Amniotic stem cell (primary cell): ENCODE data around the gene ANP32A.

ENCODE experiments used
- DNase-seq: peaks from one replicate; lab custom pipeline; 2025; lab: John Stamatoyannopoulos, UW

Gene ANP32A

DNA sequence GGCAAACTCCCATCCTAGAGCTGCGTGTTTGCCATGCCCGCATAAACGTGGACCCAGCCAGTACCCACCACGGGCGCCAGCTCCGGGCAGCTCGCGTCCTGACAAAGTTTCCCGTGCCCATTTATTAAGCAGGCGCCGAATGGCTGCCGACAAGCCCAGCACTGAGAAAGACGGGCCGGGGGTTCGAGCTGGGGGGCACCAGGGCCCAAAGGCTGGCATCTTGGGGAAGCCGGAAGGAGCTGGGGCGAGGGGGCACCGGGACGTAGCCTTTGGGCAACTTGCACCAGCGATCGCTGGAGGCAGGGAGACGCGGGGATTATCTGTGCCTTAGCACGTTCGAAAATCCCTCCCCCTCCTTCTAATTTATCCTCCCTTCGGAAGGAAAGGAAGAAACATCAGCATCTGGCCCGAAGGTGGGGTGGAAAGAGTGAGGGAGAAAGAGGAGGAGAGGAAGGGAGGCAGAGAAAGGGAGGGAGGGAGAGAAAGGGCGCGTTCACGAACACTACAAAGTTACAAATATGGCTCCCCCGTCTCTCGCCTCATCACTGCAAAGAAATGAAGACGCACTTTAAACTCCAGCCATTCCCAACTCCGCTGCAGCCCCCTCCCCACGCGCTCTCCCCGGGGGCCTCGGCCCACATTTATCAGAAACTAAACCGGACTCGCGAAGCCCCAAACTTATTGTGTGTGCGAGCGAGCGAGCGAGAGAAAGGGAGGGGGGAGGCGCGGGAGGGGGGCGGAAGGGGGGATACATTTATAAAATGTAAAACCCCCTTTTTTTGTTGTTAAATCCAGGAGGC is 1.0 kb downstream of the ANP32A start:
- no peak for DNase-seq

DNA sequence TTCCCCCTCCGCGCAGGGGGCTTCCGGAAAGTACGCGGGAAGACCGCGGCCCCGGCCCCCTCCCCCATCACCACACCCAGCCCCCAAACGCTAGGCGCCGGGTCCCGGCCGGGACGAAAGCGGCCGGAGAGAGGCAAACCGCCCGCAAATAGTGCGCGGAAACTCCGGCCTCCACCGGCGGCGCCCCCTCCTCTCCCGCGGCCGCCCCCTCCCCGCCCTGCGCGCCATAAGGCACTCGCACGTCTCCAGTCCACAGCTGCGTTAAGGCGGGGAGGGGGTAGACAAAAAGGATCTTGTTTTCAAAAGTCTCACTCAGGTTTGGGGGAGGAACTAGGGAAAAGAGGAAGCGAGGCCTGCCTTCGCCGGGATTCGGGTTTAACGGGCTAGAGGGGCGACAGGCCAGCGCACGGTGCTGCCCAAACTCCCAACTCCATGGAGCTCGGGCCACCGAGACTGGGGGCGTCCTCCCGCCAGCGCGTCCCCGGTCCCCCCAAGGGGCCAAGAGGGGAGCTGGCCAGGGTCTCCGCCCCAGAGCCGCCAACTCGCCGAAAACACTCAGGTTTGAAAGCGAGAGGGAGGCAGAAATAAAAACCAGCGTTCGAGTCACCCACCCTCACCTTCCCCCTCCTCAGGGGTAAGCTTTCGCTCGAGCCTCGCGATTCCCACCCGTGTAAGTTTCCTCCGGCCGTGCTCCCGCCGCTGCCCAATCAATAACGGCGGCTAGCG is 1.8 kb downstream of the ANP32A start:
- DNase-seq: no peak

- peak; percentile 36 for DNase-seq
Observed at GRCh38 chr15:68818066-68818768, 2.5 kb downstream of the ANP32A start.

- peak; percentile 33 for DNase-seq
Observed at GRCh38 chr15:68817304-68818065, 3.2 kb downstream of the ANP32A start.

GRCh38 chr15:68816795-68817303 is 3.8 kb downstream of the ANP32A start:
- no peak for DNase-seq

DNA sequence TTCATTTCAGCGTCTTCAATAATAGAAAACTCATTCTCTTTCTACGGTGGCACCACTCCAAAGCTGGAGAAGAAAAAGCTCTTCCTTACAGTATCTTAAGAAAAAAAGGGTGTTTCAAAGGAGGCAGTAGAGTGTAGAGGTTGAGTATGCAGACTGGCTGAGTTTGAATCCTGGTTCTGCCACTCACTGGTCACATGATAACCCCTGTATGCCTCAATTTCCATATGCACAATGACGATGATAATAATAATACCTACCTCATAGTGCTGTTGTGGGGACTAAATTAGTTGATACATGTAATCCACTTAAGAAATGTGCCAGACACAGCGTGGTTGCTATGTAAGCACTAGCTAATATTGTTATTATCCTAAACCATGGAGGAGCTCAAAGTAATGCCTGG is 4.5 kb downstream of the ANP32A start:
- no peak for DNase-seq

DNA sequence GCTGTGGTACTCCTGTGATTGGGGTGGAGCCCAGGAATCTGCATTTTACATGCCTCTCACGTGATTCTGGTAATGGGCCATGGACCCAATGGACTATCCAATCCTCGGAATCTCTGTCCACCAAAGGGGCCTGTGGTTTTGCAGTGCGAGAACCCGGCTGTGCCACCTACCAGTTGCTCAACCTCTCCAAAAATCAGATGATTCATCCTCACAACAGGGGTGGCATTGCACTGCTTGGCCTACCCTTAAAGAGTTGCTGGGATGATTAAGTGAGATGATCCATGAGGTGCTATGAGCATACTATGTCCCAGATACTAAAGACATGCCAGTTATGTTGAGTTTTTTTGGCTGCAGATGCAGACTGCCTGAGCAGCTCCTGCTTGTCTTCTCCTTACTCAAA is 5.1 kb downstream of the ANP32A start:
- no peak for DNase-seq

DNA sequence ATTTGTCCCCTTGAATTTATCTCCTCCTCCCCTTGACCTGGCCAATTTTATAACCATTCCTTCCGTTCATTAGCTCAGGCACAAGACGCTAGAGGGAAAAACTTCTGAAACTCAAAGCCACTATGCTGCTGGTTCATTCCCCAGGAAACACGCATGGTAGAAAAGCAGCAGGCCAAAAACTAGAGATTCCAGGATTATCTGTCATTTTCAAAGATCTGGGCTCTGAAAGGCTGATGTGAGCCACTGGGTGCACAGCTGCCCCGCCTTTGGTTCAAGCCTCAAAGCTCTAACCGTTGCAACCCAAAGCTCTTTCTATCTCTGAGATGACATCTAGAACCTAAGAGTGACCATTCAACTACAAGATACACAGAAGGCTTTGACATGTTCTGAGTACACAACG is 6.1 kb downstream of the ANP32A start:
- no peak for DNase-seq

- no peak for DNase-seq
Observed at GRCh38 chr15:68812597-68813431, 7.9 kb downstream of the ANP32A start.

- DNase-seq: no peak
Observed at GRCh38 chr15:68812069-68812468, 8.6 kb downstream of the ANP32A start.

DNA sequence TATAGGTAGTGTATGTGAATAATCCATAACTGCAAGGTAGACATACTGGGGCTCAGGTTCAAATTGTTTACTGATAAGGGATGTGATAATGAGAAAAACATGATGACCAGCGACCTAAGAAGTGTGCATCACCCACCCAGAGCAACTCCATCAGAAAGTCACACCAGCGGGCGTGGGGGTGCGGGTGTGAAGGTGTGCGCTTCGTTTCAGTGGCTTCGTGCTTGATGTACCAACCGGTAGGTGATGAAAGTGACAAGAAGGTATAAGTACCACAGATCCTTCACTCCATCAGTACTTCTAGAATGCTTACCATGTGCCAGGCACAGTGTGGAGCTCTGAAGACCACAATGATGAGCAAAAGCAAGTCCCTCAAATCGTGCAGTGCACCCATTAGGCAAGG is 11.2 kb downstream of the ANP32A start:
- no peak for DNase-seq

- no peak for DNase-seq
Observed at GRCh38 chr15:68808770-68809169, 11.9 kb downstream of the ANP32A start.

GRCh38 chr15:68808091-68808490 is 12.6 kb downstream of the ANP32A start:
- DNase-seq: no peak

GRCh38 chr15:68807249-68807648 is 13.4 kb downstream of the ANP32A start:
- no peak for DNase-seq

DNA sequence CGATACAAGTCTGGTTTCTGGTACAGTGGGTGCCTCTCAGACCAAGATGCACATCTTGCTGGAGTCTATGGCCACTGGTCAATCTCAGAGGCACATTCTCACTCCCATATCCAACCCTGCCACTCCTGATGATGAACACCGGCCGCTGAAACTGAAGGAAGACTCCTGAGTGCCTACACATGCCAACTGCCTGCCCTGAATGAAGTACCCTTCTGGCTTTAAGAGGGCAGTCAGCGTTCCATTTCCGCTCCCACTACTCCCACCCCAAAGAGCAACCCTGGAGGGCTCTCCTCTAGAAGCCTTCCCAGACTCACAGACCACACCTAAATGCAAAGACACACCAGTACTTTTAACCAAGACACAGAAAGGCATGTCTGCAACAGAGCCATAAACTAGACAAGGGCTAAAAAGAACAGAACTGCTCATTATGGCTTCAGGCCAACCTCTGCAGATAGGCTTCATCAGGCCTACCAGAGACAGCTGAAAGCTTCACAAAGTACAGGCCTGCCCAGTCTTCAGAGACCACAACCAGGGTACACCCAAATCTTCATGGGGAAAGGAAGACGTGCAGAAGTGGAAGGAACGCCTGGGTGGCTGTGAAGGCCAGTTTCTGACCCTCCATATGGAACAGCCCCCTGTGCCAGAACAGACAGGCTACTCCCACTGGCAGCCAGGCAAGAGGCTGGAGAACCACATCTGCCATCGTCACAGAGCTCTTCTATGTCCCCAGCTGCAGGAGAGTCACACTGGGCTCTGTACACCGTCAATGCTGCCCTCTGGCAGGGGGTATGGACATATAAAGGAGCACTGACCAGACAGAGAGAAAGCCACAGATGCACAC is 14.3 kb downstream of the ANP32A start:
- DNase-seq: no peak

- no peak for DNase-seq
Observed at GRCh38 chr15:68802373-68802772, 18.3 kb downstream of the ANP32A start.

DNA sequence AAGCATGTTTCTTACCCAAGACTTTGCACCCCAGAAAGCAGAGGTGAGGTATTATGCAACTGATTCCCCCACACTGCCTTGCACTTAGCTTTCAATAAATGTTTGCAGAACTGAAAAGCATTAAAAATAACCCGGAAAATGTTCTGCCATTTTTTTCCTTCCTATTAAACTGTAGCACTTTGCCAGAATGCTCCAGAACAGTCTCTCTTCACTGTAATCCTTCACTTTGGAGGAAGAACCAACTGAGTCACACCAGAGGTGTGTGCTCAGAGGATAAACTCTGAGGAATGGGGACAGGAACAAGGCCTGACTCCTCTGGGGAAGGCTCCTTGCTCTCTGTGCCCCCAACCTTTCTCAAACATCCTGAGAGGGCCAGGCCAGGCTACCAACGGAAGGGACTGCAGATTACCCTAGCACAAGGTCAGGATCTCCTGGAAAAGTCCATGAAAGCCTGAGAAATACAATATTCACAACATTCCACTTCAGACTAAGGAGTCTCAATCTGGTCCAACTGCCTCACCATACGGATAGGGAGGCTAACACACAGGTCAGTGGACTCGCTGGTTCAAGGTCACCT is 19.0 kb downstream of the ANP32A start:
- no peak for DNase-seq

- DNase-seq: no peak
Observed at GRCh38 chr15:68800875-68801274, 19.8 kb downstream of the ANP32A start.

GRCh38 chr15:68798346-68799094 is 22.2 kb downstream of the ANP32A start:
- DNase-seq: no peak
